Vagina (tissue), 2 donors: ENCODE measurements around the gene KCNN4.

Experiments used
- POLR2A ChIP-seq, 2 donors: fragments of 450-650 bp; IDR thresholded peaks; one replicate each; pipeline ENCODE4 v1.6.1; 2017; ENCODE audit warnings: antibody characterized with exemption in 2 of 2, mild to moderate bottlenecking in 2 of 2, moderate library complexity in 2 of 2
- TF ChIP-seq, protein P1 (sequence below), 3 experiments: fragments of 450-650 bp in 2 of 3; fragments of 200-600 bp in 1 of 3; sonication (generic) in 1 of 3; IDR thresholded peaks; one replicate each; pipeline ENCODE4 v1.5.1; 2017 to 2019; ENCODE audit warnings: antibody characterized with exemption in 3 of 3, mild to moderate bottlenecking in 2 of 3, moderate library complexity in 2 of 3

DNA sequence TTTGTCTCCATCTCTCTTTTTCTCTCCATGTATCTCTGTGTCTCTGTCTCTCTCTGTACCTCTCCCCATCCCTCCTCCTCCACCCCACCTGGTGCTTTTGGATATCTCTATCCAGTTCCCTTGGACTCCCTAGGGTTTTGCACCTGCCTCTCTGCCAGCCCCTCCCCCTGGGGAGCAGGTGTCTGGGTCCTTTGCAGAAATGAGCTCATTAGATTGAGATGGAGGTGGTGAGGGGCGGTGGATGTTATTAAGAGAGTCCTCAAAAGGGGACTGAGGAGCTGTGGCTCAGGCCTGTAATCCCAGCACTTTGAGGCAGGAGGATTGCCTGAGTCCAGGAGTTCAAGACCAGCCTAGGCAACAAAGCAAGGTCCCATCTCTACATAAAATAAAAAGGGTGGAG, 2.1 kb downstream of the KCNN4 start:
- TF ChIP-seq, protein P1, sequence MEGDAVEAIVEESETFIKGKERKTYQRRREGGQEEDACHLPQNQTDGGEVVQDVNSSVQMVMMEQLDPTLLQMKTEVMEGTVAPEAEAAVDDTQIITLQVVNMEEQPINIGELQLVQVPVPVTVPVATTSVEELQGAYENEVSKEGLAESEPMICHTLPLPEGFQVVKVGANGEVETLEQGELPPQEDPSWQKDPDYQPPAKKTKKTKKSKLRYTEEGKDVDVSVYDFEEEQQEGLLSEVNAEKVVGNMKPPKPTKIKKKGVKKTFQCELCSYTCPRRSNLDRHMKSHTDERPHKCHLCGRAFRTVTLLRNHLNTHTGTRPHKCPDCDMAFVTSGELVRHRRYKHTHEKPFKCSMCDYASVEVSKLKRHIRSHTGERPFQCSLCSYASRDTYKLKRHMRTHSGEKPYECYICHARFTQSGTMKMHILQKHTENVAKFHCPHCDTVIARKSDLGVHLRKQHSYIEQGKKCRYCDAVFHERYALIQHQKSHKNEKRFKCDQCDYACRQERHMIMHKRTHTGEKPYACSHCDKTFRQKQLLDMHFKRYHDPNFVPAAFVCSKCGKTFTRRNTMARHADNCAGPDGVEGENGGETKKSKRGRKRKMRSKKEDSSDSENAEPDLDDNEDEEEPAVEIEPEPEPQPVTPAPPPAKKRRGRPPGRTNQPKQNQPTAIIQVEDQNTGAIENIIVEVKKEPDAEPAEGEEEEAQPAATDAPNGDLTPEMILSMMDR (IDR thresholded peaks at IDR 0.05): no peak
- TF ChIP-seq POLR2A (IDR thresholded peaks at IDR 0.05): no peak
